ENCODE data around the gene ITGB3.
"Not testable (repeated sequence)": the region's sequence is repeated elsewhere in the genome, so short reads cannot be mapped to it uniquely, and the experiment has no call there.

ITGB3 gene

DNA sequence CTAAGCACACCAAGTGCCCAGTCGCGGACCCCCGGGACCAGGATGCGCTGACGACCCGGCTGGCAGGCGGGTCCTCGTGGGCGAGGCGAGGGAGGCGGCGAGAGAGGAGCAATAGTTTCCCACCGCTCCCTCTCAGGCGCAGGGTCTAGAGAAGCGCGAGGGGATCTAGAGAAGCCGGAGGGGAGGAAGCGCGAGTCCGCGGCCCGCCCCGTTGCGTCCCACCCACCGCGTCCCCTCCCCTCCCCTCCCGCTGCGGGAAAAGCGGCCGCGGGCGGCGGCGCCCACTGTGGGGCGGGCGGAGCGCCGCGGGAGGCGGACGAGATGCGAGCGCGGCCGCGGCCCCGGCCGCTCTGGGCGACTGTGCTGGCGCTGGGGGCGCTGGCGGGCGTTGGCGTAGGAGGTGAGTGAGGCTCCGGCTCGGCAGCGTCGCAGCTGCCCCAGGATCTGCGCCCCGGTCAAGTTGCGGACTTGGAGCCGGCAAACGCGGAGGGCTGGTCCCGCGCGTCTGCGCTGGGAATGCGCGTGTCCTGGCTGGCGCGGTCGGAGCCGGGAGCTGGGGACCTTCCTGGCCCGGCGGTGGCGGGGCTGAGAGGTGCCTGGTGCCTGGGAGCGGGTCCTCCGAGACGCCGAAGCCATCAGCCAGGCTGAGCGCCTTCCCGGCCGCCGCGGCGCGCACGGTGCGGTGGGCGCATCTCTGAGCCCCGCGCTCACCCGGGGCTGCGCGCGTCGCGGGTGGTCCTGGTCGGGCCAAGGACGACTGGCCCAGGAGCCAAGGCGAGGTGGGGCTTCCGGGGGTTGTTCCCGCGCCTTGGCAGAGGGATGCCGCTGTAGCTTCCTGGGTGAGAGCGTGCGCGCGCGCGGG lies at the start of gene ITGB3:
Gene ITGB3, plus strand, starts transcription at position 287 of the 862 bp plus-strand sequence. Its CDS starts 35 bp downstream, at position 322.
- peak; percentile 60 for DNase-seq

DNA sequence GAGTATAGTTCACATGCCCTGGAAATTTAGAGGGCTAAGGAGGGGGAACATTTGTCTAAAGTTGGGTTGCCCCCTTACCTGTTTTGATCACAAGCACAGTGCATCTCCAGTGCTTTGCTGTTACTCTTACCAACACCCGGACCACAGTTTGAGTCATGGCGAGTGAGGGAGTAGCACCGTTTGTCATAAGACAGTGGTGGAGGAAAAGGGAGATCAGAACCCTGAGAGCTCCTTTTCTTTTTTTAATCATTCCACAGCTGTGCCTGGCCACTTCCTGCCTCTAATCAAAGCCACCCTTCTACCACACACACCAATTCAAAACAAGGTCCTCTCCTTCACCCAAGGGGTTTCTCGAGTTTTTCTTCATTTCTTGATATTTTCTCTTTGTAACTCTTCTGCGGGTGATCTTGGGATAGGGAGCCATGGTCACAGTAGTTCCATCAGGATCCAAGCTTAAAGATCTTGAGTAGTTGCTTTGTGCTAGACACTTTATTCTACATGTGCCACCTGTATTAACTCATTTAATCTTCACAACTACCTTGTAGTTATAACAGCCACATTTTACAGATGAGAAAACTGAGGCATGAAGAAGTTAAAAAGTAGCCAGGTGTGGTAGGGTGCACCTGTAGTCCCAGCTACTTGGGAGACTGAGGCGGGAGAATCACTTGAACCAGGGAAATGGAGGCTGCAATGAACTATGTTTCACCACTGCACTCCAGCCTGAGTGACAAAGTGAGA lies 49.5 kb upstream of the ITGB3 start:
- DNase-seq, result no peak

DNA sequence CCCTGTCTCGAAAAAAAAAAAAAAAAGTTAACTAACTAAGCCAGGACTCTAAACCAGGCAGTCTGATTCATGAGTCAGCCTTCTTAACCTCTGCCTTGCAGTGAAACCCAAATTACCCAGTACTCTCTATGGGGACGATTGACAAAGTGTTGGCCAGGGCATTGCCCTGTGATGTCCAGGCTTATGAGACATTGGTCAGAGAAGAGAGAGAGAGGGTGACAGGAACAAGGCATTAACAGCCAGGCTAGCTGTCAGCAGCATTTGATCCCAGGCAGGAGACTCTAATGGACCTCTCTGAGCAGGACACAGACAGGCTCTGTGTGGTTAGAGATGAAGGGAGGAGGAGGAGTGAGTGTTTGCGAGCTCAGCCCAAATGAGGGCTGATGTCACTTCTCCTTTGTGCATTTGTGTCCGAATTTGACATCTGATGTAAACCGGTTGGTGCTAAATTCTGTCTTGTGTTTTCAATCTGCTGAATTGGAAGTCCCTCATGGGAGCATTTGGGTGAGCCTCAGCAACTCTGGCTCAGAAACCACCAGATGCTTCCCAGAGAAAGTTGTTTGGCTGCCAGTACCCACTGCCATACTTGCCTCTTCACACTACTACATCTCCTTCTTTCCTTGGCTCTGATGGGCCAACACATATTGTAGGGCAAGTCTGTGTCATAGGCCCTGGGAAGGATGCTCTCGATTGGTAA lies 48.8 kb upstream of the ITGB3 start:
- no peak for DNase-seq

DNA sequence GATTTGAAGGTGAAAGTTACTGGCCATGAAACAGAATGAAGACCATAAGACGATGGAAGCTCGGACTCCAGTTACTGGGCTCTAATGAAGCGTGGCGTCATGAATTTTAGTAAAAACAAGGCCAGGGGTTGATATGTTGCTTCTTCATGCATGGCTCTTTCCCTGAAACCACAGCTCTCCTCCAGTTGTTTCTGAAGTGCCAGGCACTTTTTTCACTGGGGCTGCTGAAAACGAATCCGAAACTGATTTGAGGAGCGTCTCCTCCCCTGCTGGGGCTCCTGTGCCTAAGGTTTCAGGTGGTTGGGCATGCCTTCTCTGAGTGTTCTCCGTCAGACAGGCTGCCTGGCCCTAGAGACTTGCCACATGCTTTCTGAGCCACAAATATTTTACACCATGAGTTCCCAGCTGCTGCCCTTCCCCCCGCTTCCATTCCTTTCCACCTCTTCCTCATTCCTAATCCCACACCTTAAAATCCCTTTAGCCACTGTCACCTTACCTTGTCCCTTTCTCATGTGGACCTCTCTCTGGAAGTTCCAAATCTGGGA lies 48.1 kb upstream of the ITGB3 start:
- DNase-seq, result peak; percentile 67

DNA sequence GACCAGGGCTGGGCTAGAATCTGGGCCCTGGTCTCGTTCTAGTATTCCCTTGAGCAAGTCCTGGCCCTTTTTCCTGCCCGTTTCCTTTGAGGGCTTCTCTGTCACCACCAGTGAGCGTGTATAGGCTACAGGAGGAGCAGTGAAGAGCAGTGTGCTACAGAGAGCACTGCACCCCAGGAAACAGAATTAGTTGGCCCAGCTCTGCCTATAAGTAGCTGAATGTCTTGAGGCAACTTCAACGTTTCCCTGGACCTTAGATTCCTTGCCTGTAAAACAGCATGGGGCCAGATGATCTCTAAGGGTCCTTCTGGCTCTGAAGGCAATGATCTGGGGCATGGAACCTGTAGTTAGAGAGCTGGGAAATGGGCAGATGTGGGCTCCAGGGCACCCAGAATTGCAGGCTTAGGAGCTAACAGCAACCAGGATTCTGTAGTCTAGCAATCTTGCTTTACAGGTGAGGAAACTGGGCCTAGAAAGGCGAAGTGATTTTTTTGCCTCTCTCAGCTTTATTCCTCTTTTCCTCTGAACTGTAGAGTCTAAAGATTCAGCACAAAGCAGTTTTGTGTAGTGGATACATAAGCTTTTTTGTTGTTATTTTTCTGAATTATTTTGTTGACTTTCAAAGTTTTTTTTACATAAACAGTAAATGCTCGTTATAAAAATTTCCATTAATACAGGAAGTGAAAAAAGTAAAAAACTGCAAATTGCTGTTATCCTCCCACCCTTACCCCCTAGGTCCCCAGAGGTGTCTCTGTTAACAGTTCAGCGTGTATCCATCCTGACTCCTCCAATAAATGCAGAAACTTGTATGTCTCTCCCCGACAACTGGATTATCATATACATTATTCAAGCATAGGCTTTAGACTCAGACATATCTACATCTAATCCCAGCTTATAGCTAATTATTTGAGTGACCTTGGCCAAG lies 46.2 kb upstream of the ITGB3 start:
- no peak for DNase-seq

DNA sequence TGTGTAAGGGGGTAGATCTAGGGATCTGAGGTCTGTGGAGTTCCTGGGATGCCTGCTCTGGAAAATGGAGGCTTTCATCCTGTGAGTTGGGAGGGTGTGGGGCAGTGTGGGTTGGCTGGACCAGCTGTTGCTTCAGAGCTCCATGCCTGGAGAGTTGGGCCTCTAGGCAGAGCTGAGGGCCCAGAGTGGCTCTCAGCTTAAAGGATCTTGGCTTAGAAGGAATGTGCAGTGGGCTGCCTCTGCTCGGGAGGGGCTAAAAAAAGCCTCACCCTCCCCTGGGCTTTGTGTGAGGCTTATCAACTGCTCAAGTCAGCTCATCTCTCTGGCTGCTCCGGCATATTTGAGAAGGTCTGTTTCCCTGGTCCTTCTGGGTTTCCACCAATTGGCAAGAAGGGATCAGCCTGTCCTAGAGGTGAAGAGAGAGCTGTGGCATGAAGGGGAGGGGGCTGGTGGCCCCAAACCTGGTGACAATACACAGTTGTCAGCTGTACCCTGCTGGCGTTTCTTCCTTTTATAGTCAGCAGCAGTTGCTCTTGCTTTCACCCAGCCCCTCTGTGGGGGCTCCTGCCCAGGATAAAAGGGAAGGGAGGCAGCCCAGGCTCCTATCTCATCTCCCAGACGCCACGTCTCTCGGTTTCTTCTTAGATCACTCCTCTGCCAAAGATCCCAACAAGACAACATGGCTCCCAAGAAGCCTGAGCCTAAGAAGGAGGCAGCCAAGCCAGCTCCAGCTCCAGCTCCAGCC lies 44.7 kb upstream of the ITGB3 start, which contains the start of gene MYL4:
Gene MYL4, plus strand, starts transcription at position 605 of the 745 bp plus-strand sequence. Its CDS starts 75 bp downstream, at position 680.
- no peak for DNase-seq

DNA sequence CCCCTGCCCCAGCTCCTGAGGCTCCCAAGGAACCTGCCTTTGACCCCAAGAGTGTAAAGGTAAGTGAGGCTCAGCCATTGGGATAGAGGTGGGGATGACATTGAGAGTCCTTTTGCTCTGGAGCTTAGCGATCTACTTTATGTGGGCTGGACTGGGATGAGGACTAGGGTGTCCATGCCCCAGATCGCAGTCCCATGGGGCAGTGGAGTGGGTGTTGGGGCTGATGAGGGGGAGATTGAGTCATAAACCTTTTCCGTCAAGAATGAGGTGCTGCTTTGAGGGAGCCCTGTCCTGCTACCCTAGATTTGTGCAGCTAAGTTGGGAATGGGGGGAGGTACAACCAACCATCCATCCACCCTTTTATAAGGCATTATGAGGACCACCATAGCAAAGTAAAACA lies 44.1 kb upstream of the ITGB3 start:
- no peak for DNase-seq

DNA sequence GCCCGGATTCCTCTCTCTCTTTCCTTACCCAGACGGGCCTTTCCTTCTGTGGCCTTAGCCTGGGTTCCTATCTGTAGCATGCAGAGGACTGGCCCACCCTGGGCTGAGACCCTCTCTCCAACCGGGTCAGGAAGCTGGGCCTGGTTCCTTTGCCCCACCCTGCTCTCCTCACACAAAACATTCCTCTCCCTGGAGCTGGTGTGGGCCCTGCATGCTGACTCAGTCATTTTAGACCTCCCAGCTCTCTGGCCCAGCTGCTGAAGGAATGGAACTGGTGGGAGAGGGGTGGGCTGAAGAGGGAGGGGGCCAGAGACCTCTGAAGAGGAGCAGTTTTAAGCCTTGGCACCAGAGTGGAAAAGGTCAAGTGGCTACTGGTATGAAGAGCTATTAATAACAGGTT lies 43.5 kb upstream of the ITGB3 start:
- no peak for DNase-seq

DNA sequence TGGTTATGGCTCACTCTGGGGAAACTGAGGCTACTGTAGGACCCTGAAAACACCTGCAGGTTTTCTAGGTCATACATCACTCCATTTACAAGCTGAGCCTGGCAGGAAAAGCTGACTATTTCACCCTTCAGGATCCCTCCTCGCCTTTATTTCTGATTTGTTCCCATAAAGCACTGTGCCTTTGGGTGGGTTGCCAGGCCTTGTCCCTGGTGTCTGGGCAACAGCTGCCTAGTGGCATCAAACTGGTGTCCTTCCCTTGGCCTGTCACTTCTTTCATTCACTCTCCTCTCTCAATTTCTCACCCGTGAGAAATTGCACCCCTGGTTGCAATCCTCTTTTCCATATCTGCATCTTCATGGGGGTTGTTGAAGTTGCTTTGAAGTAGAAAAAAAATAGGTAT lies 42.8 kb upstream of the ITGB3 start:
- no peak for DNase-seq

DNA sequence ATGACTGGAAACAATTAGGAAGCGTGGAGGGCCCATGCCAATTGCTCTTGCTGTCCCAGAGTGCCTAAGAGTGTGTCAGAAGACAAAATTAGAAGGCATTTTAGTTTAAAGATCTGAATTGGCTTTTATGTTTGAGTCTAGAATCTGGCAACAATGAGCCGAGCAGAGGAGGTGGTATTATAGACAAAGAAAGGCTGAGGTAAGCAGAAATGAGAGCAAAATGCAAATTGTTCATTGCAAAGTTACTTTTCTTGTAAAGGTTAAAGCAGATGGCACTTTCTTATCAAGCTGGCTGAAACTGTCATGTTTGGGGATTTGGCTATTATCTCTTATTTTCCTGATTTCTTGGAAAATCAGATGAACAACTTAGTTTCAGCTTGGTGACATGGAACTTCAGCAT lies 41.2 kb upstream of the ITGB3 start:
- DNase-seq, result no peak

DNA sequence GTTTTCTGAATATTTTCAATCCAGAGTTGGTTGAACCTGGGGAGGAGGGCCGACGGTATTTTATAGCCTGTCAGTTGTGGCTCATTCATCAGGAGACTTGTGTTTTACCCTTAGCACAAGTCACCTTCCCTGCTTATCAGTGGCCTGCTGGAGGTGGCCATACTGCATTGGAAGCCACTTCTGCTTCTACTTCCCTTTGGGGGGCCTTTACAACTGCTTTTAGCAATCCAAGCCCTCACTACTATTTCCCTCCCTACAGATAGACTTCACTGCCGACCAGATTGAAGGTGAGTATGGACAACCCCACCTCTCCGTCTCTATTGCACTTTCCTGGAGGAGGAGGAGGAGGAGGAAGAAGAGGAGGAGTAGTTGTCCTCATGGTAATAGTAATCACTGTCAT lies 40.1 kb upstream of the ITGB3 start:
- DNase-seq, result no peak

DNA sequence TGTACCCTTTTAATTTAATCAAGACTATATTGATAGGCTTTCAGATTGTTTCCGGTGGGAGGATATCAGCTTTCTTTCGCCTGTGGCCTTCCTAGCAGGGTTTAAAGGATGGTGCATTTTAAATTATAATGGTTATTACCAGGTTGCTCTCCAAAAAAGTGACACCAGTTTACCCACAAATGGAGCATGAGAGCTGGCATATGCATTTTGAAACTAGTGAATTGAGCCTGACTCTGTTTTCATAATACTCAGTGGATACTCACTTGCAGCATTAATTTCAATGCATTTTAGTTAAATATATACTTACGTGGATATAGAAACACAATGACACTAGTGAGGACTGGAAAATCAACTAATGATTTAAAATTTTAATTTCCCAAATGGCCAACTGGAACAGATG lies 38.7 kb upstream of the ITGB3 start:
- no peak for DNase-seq

DNA sequence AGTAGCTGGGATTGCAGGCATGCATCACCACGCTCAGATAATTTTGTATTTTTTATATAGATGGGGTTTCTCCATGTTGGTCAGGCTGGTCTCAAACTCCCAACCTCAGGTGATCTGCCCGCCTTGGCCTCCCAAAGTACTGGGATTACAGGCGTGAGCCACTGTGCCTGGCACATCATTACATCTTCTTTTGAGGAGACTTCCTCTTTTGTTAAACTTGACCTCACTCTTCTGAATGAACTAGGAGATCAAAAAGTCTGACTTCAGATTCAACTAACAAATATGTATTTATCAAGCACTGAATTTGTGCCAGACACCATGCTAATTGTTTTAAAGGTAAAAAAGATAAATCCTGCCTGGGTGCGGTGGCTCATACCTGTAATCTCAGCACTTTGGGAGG lies 36.8 kb upstream of the ITGB3 start:
- DNase-seq, result not testable (repeated sequence)

DNA sequence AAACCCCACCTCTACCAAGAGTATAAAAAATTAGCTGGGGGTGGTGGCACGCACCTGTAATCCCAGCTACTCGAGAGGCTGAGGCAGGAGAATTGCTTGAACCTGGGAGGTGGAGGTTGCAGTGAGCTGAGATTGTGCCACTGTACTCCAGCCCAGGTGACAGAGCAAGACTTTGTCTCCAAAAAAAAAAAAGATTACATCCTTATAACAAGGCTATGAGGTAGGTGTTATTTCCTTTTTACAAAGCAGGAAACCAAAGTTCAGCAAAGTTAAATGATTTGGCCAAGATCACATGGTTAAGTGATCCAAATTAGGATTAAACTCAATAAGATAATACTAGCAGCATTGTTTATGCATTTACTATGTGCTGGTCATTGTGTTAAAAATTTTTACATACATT lies 36.3 kb upstream of the ITGB3 start:
- DNase-seq, result not testable (repeated sequence)

DNA sequence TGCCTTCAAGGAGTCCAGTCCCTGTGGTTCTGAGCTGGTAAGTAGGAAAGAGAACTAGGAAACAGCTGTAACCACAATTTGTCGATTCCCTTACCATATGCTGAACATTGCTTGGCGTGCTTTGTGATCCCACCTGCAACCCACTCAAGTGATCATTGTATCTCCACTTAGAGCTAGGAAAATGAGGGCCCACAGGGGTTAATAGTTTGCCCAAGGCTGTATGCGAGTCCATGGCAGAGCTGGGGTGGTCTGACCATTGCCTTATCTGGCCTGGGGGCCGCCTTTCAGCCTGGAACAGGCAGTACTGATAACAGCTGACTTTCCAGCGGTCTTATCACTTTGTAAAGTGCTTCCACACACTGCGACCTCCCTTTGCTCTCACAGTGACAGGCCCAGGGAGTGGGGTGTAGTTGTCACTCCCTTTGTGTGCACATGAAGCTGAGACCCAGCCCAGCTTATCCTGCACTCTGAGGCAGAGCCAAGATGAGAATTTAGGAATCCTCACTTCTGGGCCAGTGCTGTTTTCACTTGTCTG lies 34.7 kb upstream of the ITGB3 start:
- no peak for DNase-seq

DNA sequence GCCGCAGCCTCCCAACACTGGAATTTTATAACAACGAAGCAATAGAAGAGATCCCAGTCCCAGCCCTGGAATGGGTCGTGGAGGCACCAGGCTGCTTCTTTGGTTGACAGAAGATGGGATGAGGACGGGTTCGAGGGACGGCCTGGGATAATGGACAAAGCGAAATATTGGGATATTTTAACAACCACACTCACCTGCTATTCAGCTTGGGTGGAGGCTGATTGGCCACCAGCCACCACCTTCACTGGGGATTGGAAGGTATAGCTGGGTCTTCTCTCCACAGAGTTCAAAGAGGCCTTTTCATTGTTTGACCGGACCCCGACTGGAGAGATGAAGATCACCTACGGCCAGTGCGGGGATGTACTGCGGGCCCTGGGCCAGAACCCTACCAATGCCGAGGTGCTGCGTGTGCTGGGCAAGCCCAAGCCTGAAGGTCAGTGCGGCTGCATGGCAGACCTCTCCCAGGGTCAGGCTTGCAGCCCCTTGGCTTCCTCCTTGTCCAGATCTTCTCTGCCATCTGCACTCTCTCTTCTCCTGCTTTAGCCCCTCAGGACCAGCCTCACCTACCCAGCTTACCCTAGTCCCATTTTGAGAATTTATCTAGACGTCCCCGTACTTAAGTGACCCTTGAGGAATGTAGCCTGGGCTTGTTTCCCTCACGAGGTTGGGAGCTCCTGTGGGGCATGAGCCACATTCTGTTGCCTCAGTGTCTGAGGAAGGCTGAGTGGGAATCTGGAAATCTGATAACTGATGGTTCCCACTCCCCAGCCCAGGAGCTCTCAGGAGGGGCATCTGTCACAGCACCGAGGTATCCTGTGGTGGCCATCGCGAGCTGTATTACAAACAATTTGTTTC lies 33.8 kb upstream of the ITGB3 start:
- DNase-seq, result no peak

DNA sequence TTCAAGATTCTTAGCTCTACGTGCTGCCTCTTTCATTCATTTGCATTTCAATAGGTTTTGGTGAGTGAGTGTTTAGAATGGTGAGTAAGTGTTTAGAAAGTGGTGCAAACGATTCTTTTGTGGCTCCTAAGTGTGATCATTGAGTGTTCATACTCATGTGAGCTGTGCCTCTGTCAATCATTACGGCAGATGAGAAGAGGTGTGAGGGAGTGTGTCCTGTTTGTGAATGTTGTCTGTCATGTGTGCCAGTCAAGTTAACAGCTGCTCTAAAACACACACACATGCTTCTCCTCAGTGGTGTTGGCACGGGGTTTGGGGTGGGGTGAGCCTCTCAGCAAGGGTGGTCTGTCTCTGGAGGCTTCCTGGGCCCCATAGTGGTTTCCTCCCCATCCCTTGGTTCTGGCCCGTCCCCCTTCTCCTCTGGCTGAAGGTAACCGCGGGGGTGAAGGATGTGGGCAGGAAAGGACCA lies 33.1 kb upstream of the ITGB3 start:
- no peak for DNase-seq

DNA sequence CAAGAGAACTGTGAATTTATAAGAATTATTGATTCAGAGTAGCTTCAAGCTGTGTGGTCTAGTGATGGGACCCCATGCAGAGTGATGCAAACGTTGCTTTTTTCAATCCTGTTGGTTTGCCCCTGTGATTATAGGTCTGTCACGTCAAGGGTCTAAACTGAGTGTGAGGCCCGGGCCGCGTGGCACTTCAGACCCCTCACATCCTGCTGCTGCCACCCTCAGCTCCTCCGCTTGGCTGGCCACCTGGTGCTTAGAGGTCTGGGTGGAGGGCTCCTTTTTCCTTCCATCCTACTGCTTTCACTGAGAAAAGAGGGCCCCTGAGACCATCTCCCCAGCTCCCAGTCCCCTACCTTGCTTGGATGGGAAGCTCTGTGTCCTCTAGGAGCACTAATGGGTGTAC lies 32.5 kb upstream of the ITGB3 start:
- no peak for DNase-seq

DNA sequence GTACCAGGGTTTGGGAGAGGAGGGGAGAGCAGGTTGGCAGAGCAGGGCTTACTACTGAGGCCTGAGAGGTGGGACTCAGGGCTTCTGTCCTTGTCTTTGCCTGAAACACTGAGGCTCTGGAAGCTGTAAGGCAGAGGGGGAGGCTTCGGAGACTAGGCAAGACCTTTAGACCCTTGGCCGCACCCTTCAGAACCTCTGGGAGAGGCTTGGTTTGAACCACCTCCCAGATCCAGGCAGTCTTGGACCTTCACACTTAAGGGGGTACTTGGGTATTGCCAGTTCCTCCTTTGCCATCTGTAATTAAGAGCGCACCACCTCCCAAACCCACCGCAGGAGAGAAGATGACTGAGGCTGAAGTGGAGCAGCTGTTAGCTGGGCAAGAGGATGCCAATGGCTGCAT lies 31.6 kb upstream of the ITGB3 start:
- no peak for DNase-seq

DNA sequence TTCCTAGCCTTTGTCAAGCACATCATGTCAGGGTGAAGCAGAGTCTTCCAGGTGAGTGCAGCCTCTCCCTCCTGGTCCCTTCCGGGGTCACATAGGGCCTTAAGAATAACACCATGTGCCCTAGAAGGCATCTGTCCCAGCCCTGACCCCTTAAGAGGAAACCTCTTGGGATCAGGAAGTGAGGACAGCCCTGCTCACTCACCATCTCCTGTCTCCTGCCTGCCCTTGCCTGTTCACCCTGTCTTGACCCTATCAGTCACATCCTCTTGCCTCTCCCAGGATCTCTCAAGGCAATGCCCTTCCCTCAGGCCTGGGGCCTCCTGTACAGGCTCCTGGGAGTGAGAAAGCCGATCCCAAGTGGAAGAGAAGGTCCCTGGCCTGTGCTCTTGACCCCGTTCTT lies 30.6 kb upstream of the ITGB3 start:
- no peak for DNase-seq
